Thyroid gland (tissue), 4 donors: Measurements from ENCODE around the gene GNAI1. TPM values are rescaled to one million over a fixed set of nuclear protein-coding genes. Genes with fewer than 3 reads are reported as not detected.

ENCODE experiments used
- DNase-seq, 2 donors: peaks; one replicate each; pipeline ENCODE4 v3.0.0-alpha.2; 2019
- H3K27ac ChIP-seq, 3 donors: fragments of 200-600 bp; sonication (generic); 1 replicate in 2 of 3; 2 replicates in 1 of 3; pipeline ENCODE4 v1.5.1; 2016 to 2019; ENCODE audit warnings: mild to moderate bottlenecking in 1 of 3, moderate library complexity in 1 of 3
- H3K27me3 ChIP-seq: fragments of 200-600 bp; sonication (generic); one replicate; pipeline ENCODE4 v1.5.1; 2019
- H3K36me3 ChIP-seq, 2 donors: fragments of 200-600 bp; sonication (generic); one replicate each; pipeline ENCODE4 v1.5.1; 2016 to 2019
- H3K4me1 ChIP-seq, 2 donors: fragments of 200-600 bp; sonication (generic); one replicate each; pipeline ENCODE4 v1.5.1; 2017 to 2019
- H3K4me3 ChIP-seq, 3 donors: fragments of 200-600 bp; sonication (generic); replicated peaks in 1 of 3; 1 replicate in 2 of 3; 2 replicates in 1 of 3; pipeline ENCODE4 v1.5.1; 2016; ENCODE audit warnings: mild to moderate bottlenecking in 1 of 3
- H3K9me3 ChIP-seq: fragments of 200-600 bp; sonication (generic); one replicate; pipeline ENCODE4 v1.5.1; 2017
- POLR2A ChIP-seq, 2 donors: fragments of 450-650 bp; IDR thresholded peaks; one replicate each; pipeline ENCODE4 v1.6.1; 2017; ENCODE audit warnings: antibody characterized with exemption in 2 of 2, mild to moderate bottlenecking in 2 of 2, moderate library complexity in 1 of 2
- WGBS, 2 donors: methylation state at CpG; one replicate each; pipeline ENCODE4 v1.1.5; 2017; 5-methylcytosine and 5-hydroxymethylcytosine counted together
- intact Hi-C: fragments of 100-400 bp; cut with DNase I; formaldehyde crosslinking; loops from one replicate; pipeline ENCODE4 v1.15.1; 2023
- total RNA-seq, 4 donors: library from RNA; depleted of rRNA; stranded (reverse); fragments of >200 nt; gene quantifications; one replicate each; pipeline ENCODE4 v1.2.3, GENCODE V29; 2016
- TF ChIP-seq, protein P1 (sequence below), 6 experiments: fragments of 200-600 bp in 3 of 6; fragments of 450-650 bp in 3 of 6; sonication (generic) in 3 of 6; IDR thresholded peaks; one replicate each; pipeline ENCODE4 v1.5.1; 2016 to 2019; ENCODE audit warnings: antibody characterized with exemption in 6 of 6, mild to moderate bottlenecking in 2 of 6, inconsistent platforms in 1 of 6, moderate library complexity in 1 of 6

The GNAI1 gene
- total RNA-seq, 4 donors from 2014 or later = 32.1 to 52.7 (median 47.4) TPM

DNA sequence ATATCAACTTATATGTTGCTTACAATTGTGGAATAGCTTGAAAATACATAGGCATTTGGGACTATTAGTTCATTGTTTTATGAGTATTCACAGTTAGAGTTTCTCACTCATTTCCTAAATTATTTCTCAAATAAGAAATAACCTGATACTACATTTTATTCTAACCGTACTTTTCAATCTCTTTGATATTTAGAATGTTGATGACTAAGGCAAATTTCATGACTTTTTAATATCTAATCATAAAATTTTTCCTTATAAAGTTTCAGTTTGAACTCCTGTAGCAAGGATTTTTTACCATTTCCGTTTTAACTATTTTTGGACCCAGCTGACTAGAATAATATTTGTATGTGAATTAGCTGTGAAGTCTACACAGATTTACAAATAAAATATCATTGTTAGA is 41.3 kb upstream of the GNAI1 start:
- DNase-seq = no peak
- WGBS, 2 donors = 88 to 90% methylated on average over 2 of the region's 2 CpGs
- no peak for TF ChIP-seq POLR2A (IDR thresholded peaks at IDR 0.05)
- TF ChIP-seq, protein P1, sequence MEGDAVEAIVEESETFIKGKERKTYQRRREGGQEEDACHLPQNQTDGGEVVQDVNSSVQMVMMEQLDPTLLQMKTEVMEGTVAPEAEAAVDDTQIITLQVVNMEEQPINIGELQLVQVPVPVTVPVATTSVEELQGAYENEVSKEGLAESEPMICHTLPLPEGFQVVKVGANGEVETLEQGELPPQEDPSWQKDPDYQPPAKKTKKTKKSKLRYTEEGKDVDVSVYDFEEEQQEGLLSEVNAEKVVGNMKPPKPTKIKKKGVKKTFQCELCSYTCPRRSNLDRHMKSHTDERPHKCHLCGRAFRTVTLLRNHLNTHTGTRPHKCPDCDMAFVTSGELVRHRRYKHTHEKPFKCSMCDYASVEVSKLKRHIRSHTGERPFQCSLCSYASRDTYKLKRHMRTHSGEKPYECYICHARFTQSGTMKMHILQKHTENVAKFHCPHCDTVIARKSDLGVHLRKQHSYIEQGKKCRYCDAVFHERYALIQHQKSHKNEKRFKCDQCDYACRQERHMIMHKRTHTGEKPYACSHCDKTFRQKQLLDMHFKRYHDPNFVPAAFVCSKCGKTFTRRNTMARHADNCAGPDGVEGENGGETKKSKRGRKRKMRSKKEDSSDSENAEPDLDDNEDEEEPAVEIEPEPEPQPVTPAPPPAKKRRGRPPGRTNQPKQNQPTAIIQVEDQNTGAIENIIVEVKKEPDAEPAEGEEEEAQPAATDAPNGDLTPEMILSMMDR (IDR thresholded peaks at IDR 0.05) = no peak
- Histone ChIP-seq H3K4me1 (no peaks in the 10 kb centered on the region), H3K27ac (no peak overlapping the region), H3K4me3 (no peak overlapping the region), H3K9me3 (no peaks in the 10 kb centered on the region), H3K27me3 (no peaks in the 10 kb centered on the region), H3K36me3 (no peaks in the 10 kb centered on the region)
- intact Hi-C loops = no loop called here

- Histone ChIP-seq H3K27me3 (no peaks in the 10 kb centered on the region), H3K27ac (no peak overlapping the region), H3K4me3 (no peak overlapping the region), H3K4me1 (no peaks in the 10 kb centered on the region), H3K36me3 (no peaks in the 10 kb centered on the region), H3K9me3 (no peaks in the 10 kb centered on the region)
- intact Hi-C loops = no loop called here
- WGBS, 2 donors = 19 to 31% methylated on average over 1 of the region's 1 CpG
- TF ChIP-seq POLR2A (IDR thresholded peaks at IDR 0.05) = no peak
- TF ChIP-seq, protein P1 (IDR thresholded peaks at IDR 0.05) = peak in 4 of 6 experiments; percentile 18 to 64 (median 51)
- DNase-seq = no peak
Measured at GRCh38 chr7:80095545-80095944, 39.1 kb upstream of the GNAI1 start.

DNA sequence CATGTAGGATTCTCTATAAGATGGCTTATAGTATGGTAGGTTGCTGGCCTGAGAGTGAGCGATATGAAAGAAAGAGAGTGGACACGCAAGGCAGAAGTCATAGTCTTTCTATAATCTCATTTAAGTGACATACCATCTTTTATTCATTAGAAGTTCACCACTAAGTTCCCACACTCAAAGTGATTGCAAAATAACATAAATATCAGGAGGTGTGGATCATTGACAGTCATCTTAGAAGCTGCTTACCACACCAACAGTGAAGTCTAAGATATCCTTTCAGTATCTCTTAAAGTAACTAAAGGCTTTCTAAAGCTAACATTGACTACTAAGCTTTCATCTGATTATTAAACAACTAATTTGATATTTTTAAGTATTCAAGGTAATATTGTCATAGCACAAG is 36.9 kb upstream of the GNAI1 start:
- DNase-seq = no peak
- Histone ChIP-seq H3K4me3 (no peak overlapping the region), H3K27ac (no peak overlapping the region), H3K9me3 (no peaks in the 10 kb centered on the region), H3K36me3 (no peaks in the 10 kb centered on the region), H3K27me3 (no peaks in the 10 kb centered on the region), H3K4me1 (no peaks in the 10 kb centered on the region)
- no peak for TF ChIP-seq POLR2A (IDR thresholded peaks at IDR 0.05)
- WGBS, 2 donors = 87 to 97% methylated on average over 2 of the region's 2 CpGs
- intact Hi-C loops = no loop called here

- TF ChIP-seq POLR2A (IDR thresholded peaks at IDR 0.05) = no peak
- TF ChIP-seq, protein P1 (IDR thresholded peaks at IDR 0.05) = no peak
- Histone ChIP-seq H3K9me3 (no peaks in the 10 kb centered on the region), H3K27me3 (no peaks in the 10 kb centered on the region), H3K4me1 (no peaks in the 10 kb centered on the region), H3K36me3 (no peaks in the 10 kb centered on the region), H3K4me3 (no peak overlapping the region), H3K27ac (no peak overlapping the region)
- intact Hi-C loops = no loop called here
- DNase-seq = no peak
- 94% methylated on average over 6 of the region's 6 CpGs for WGBS, 2 donors
Measured at GRCh38 chr7:80098795-80099194, 35.8 kb upstream of the GNAI1 start.

DNA sequence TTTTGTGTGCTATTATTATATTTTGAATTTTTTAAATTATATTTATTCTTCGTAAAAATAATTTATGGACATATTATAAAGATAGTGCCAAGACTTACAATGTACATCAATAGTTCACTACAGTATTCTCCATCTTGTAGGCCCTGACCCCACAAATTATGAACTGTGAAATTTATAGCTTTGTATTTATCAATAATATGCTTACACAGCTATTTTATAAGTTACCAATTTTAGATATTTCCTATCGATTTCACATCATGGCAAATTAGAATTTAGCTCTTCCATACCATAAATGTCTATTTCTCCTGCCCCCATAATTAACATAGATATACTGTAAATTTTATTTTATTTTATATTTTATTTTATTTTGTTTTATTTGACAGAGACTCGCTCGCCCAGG is 34.4 kb upstream of the GNAI1 start:
- WGBS, 2 donors = 97% methylated on average over 4 of the region's 4 CpGs
- no peaks in the 10 kb centered on the region for H3K4me1 ChIP-seq
- no peaks in the 10 kb centered on the region for H3K27me3 ChIP-seq
- no peak overlapping the region for H3K27ac ChIP-seq
- no peak for DNase-seq
- no peaks in the 10 kb centered on the region for H3K36me3 ChIP-seq
- H3K4me3 ChIP-seq = no peak overlapping the region
- intact Hi-C loops = no loop called here
- TF ChIP-seq, protein P1 (IDR thresholded peaks at IDR 0.05) = no peak
- no peak for TF ChIP-seq POLR2A (IDR thresholded peaks at IDR 0.05)
- no peaks in the 10 kb centered on the region for H3K9me3 ChIP-seq
